Activated B cell treated with CpG ODN at 0.5 μM for 24 hours (primary cell): ENCODE measurements around the gene SLC35G1. TPM values are rescaled to one million over a fixed set of nuclear protein-coding genes. Genes with fewer than 3 reads are reported as not detected.

Experiments
- ATAC-seq: fragments of 200-7000 bp; cut with Tn5 transposase; one replicate; pipeline ENCODE4 v1.10.0; 2021; ENCODE audit warnings: low read depth, mild to moderate bottlenecking, moderate library complexity
- CTCF ChIA-PET: fragments of 350-600 bp; sonication (Branson Sonifier 250); formaldehyde crosslinking; loops from one replicate; lab custom pipeline; 2021; ENCODE audit warnings: antibody characterized with exemption; lab: Charles Lee
- POLR2A ChIA-PET: fragments of 350-600 bp; sonication (Branson Sonifier 250); formaldehyde crosslinking; loops from one replicate; lab custom pipeline; 2021; ENCODE audit warnings: antibody characterized with exemption; lab: Charles Lee
- DNase-seq: peaks from one replicate; pipeline ENCODE4 v3.0.0; 2022
- H3K27ac Mint-ChIP-seq: one replicate; pipeline ENCODE4 v1.8.0; 2020; ENCODE audit warnings: mixed read lengths
- H3K27me3 Mint-ChIP-seq: one replicate; pipeline ENCODE4 v1.8.0; 2021; ENCODE audit warnings: mixed read lengths
- H3K36me3 Mint-ChIP-seq: one replicate; pipeline ENCODE4 v1.8.0; 2021; ENCODE audit warnings: low read depth, mixed read lengths
- H3K4me1 Mint-ChIP-seq: one replicate; pipeline ENCODE4 v1.8.0; 2021; ENCODE audit warnings: mixed read lengths
- H3K4me3 Mint-ChIP-seq: one replicate; pipeline ENCODE4 v1.8.0; 2020; ENCODE audit warnings: mild to moderate bottlenecking, mixed read lengths
- H3K9me3 Mint-ChIP-seq: one replicate; pipeline ENCODE4 v1.8.0; 2020; ENCODE audit warnings: mixed read lengths
- intact Hi-C: fragments of 100-400 bp; cut with micrococcal nuclease; formaldehyde crosslinking; loops from one replicate; pipeline ENCODE4 v1.15.1; 2024
- total RNA-seq: library from RNA; stranded (reverse); gene quantifications from 2 replicates; pipeline ENCODE4 v1.2.3, GENCODE V29; 2022
- TF ChIP-seq, protein P1 (sequence below): fragments of 200-600 bp; IDR thresholded peaks from one replicate; pipeline ENCODE4 v1.8.0; 2022; ENCODE audit warnings: antibody characterized with exemption, mild to moderate bottlenecking

SLC35G1 gene
- total RNA-seq, 1 donor from 2014 or later = 2.1 TPM

DNA sequence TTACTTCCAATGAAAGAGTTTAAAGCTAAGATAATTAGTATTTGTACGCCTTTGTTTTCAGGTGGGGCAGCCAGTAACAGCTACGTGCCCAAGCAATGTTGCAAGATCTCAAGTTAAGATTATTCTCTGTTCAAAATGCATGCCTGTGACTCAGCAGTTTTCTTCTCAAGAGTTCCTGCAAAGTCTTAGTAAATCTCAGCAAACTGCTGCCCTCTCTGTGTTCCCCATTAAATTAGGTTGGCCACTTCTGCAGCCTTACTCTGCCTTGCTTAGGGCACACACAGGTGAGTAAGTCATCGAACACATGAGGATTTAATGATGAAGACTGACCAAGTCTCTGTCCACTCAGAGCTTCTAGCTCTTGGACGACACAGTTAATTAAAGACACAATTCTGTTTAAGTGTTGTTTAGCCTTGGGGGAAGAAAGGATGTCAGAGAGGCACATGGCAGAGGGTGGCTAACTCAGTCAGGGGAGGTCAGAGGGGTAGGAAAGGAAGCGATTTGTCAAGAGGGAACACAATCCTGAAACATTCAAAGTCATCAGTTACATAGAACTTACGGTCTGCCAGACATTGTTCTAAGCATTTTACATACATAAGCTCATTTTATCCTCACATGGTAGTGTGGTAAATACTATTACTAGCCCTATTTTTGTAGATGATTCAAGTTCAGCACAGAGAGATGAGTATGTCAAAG is 20.2 kb upstream of the SLC35G1 start:
- CTCF ChIA-PET = no interaction called here
- Mint-ChIP-seq H3K36me3 (no peaks in the 10 kb centered on the region), H3K9me3 (no peaks in the 10 kb centered on the region), H3K4me3 (no peak overlapping the region), H3K4me1 (no peaks in the 10 kb centered on the region), H3K27me3 (peaks cover 28% of the 10 kb centered on the region), H3K27ac (no peak overlapping the region)
- TF ChIP-seq, protein P1, sequence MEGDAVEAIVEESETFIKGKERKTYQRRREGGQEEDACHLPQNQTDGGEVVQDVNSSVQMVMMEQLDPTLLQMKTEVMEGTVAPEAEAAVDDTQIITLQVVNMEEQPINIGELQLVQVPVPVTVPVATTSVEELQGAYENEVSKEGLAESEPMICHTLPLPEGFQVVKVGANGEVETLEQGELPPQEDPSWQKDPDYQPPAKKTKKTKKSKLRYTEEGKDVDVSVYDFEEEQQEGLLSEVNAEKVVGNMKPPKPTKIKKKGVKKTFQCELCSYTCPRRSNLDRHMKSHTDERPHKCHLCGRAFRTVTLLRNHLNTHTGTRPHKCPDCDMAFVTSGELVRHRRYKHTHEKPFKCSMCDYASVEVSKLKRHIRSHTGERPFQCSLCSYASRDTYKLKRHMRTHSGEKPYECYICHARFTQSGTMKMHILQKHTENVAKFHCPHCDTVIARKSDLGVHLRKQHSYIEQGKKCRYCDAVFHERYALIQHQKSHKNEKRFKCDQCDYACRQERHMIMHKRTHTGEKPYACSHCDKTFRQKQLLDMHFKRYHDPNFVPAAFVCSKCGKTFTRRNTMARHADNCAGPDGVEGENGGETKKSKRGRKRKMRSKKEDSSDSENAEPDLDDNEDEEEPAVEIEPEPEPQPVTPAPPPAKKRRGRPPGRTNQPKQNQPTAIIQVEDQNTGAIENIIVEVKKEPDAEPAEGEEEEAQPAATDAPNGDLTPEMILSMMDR = no peak
- POLR2A ChIA-PET = no interaction called here
- intact Hi-C loops = no loop called here
- ATAC-seq (no peak), DNase-seq (no peak)

DNA sequence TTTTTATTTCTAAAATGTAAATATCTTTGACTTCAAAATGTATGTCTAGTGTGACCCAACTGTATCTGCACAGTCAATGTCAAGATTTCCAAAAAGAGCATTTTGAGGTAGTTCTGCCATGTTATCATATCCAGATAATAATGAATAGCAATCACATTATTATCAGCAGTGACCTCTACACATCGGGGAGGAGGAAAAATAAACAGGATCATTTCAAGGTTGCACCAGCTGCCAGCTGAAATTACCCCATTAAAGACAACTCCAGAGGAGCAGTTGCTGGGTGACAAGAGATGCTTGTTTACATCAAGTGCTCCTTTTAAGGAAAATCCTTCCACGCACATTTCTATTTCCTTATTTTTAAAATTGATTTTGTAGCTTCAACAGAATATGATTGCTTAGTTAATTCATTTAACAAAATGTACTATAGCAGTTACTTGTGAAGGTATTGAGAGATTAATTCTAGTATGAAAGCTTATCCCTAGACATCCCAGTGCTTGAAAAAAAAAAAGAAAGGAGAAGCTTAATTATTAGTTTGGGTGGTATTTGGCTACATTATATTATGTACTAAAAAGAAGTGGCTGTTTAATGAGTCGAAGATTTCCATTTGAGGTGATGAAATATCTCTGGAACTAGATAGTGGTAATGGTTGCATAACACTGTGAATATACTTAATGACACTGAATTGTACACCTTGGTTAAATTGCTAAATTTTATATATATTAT is 19.3 kb upstream of the SLC35G1 start:
- no peak for DNase-seq
- H3K36me3 Mint-ChIP-seq = no peaks in the 10 kb centered on the region
- H3K4me3 Mint-ChIP-seq = no peak overlapping the region
- intact Hi-C loops = no loop called here
- peaks cover 29% of the 10 kb centered on the region for H3K27me3 Mint-ChIP-seq
- TF ChIP-seq, protein P1 = no peak
- no peak for ATAC-seq
- ChIA-PET CTCF (no interaction called here), POLR2A (no interaction called here)
- H3K4me1 Mint-ChIP-seq = no peaks in the 10 kb centered on the region
- H3K9me3 Mint-ChIP-seq = no peaks in the 10 kb centered on the region
- no peak overlapping the region for H3K27ac Mint-ChIP-seq

DNA sequence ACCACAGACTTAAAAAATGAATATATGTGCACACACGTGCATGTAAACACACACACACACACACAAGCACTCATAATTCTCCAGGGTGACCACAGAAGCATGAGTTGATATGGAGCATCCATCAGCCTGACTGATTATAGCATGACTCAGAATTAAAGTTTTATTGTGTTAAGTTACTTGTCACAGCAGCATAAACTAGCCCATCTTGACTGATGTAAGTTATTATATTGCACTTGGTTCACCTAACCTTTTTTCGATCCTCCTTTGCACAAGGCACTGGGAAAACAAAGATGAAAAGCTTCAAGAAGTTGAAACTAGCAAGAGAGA is 18.8 kb upstream of the SLC35G1 start:
- POLR2A ChIA-PET = no interaction called here
- DNase-seq (no peak), ATAC-seq (no peak)
- CTCF ChIA-PET = interaction anchor here (1.4 kb wide), 1 partner anchor 16 kb away, joined by 3 read pairs; no protein-coding TSS in a partner anchor
- H3K27ac Mint-ChIP-seq = no peak overlapping the region
- H3K4me1 Mint-ChIP-seq = no peaks in the 10 kb centered on the region
- peaks cover 32% of the 10 kb centered on the region for H3K27me3 Mint-ChIP-seq
- intact Hi-C loops = no loop called here
- no peaks in the 10 kb centered on the region for H3K9me3 Mint-ChIP-seq
- no peaks in the 10 kb centered on the region for H3K36me3 Mint-ChIP-seq
- no peak overlapping the region for H3K4me3 Mint-ChIP-seq
- TF ChIP-seq, protein P1 = no peak

DNA sequence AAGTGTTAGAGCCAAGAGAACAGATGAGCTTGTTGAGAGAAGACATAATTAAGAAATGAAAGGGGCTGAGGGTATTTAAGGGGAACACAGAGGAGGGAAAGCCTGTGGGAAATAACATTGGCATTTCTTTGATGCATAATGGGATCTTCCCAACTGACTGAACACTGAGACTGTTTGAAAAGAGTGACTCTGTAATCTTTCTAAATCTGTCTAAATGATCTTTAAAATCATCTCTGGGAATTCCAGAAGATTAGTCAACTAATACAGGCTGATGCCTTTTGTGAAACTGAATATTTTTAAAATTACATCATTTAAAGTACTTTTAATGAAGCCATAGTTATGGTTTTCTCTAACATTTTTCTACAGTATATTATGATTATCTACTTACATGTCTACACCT is 17.4 kb upstream of the SLC35G1 start:
- Mint-ChIP-seq H3K4me3 (no peak overlapping the region), H3K4me1 (no peaks in the 10 kb centered on the region), H3K36me3 (no peaks in the 10 kb centered on the region), H3K27me3 (peaks cover 42% of the 10 kb centered on the region), H3K9me3 (no peaks in the 10 kb centered on the region), H3K27ac (no peak overlapping the region)
- CTCF ChIA-PET = interaction anchor here (1.4 kb wide), 1 partner anchor 18 kb away, joined by 3 read pairs; no protein-coding TSS in a partner anchor
- TF ChIP-seq, protein P1 = no peak
- POLR2A ChIA-PET = no interaction called here
- intact Hi-C loops = no loop called here
- ATAC-seq = no peak
- no peak for DNase-seq

DNA sequence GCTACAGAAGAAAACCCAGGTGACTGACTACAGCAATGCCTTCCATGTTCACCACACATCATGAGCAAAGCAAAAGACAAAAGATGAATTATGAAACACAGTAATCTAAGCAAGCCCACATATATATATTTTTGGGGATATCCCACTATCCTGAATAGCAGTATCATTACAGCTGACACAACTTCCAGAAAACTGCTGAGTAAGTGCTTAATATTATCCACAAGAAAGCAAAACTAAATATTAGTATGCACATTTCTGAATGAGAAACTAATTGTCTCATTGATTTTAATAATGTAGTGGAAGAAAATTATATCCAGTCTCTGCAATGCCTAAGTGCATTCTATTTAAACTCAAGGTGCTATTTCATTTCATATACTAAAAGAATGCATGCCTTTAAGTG is 14.5 kb upstream of the SLC35G1 start:
- Mint-ChIP-seq H3K27me3 (peaks cover 49% of the 10 kb centered on the region), H3K27ac (no peak overlapping the region), H3K4me1 (no peaks in the 10 kb centered on the region), H3K4me3 (no peak overlapping the region), H3K9me3 (no peaks in the 10 kb centered on the region), H3K36me3 (no peaks in the 10 kb centered on the region)
- TF ChIP-seq, protein P1 = no peak
- ATAC-seq (no peak), DNase-seq (no peak)
- POLR2A ChIA-PET = no interaction called here
- CTCF ChIA-PET = no interaction called here
- intact Hi-C loops = no loop called here
